Activated CD8-positive, alpha-beta memory T cell treated with anti-CD3 and anti-CD28 coated beads, Interleukin-2, amount 10 ng/mL, durations not matched to agents 7 days and 5 days (primary cell): ENCODE data around the gene CDK5RAP2. TPM values are rescaled to one million over a fixed set of nuclear protein-coding genes. Genes with fewer than 3 reads are reported as not detected.

Source experiments
- ATAC-seq: fragments of 150-1000 bp; cut with Tn5 transposase; one replicate; pipeline ENCODE4 v1.10.0; 2021; ENCODE audit warnings: moderate library complexity
- CTCF ChIA-PET: fragments of 350-600 bp; sonication (Branson Sonifier 250); formaldehyde crosslinking; loops from one replicate; lab custom pipeline; 2021; ENCODE audit warnings: antibody characterized with exemption; lab: Charles Lee
- DNase-seq: peaks from one replicate; pipeline ENCODE4 v3.0.0-alpha.2; 2020
- H3K27ac Mint-ChIP-seq: one replicate; pipeline ENCODE4 v1.8.0; 2021; ENCODE audit warnings: mild to moderate bottlenecking, mixed read lengths
- H3K27me3 Mint-ChIP-seq: one replicate; pipeline ENCODE4 v1.8.0; 2021; ENCODE audit warnings: mixed read lengths
- H3K36me3 Mint-ChIP-seq: one replicate; pipeline ENCODE4 v1.8.0; 2021; ENCODE audit warnings: mild to moderate bottlenecking, mixed read lengths
- H3K4me1 Mint-ChIP-seq: one replicate; pipeline ENCODE4 v1.8.0; 2021; ENCODE audit warnings: mixed read lengths
- H3K4me3 Mint-ChIP-seq: one replicate; pipeline ENCODE4 v1.8.0; 2021; ENCODE audit warnings: mild to moderate bottlenecking, moderate library complexity, mixed read lengths
- H3K9me3 Mint-ChIP-seq: one replicate; pipeline ENCODE4 v1.8.0; 2022; ENCODE audit warnings: low read depth, mixed read lengths
- total RNA-seq, 2 experiments: library from RNA; stranded (reverse); gene quantifications; one replicate each; pipeline ENCODE4 v1.2.3, GENCODE V29; 2021

Gene CDK5RAP2
- total RNA-seq, 2 experiments from 2014 or later, result 79.8 to 138 TPM

GRCh38 chr9:120572472-120572871 lies 7.5 kb downstream of the CDK5RAP2 start:
- peaks cover 16% of the 10 kb centered on the region for H3K4me1 Mint-ChIP-seq
- peaks cover 50% of the 10 kb centered on the region for H3K36me3 Mint-ChIP-seq
- ATAC-seq, result no peak
- H3K27me3 Mint-ChIP-seq, result no peaks in the 10 kb centered on the region
- no peaks in the 10 kb centered on the region for H3K9me3 Mint-ChIP-seq
- CTCF ChIA-PET, result no interaction called here
- no peak overlapping the region for H3K27ac Mint-ChIP-seq
- DNase-seq, result no peak
- H3K4me3 Mint-ChIP-seq, result no peak overlapping the region

GRCh38 chr9:120571443-120572257 lies 8.3 kb downstream of the CDK5RAP2 start:
- Mint-ChIP-seq H3K4me3 (no peak overlapping the region), H3K27me3 (no peaks in the 10 kb centered on the region), H3K4me1 (peaks cover 10% of the 10 kb centered on the region), H3K27ac (no peak overlapping the region), H3K36me3 (peaks cover 49% of the 10 kb centered on the region), H3K9me3 (no peaks in the 10 kb centered on the region)
- CTCF ChIA-PET, result no interaction called here
- DNase-seq, result no peak
- no peak for ATAC-seq

- CTCF ChIA-PET, result no interaction called here
- ATAC-seq (no peak), DNase-seq (no peak)
- H3K9me3 Mint-ChIP-seq, result no peaks in the 10 kb centered on the region
- H3K4me1 Mint-ChIP-seq, result peaks cover 7% of the 10 kb centered on the region
- H3K36me3 Mint-ChIP-seq, result peaks cover 47% of the 10 kb centered on the region
- no peaks in the 10 kb centered on the region for H3K27me3 Mint-ChIP-seq
- no peak overlapping the region for H3K4me3 Mint-ChIP-seq
- H3K27ac Mint-ChIP-seq, result no peak overlapping the region
Measured at GRCh38 chr9:120570296-120570695, 9.7 kb downstream of the CDK5RAP2 start.

- Mint-ChIP-seq H3K36me3 (peaks cover 48% of the 10 kb centered on the region), H3K9me3 (no peaks in the 10 kb centered on the region), H3K27me3 (no peaks in the 10 kb centered on the region), H3K4me3 (no peak overlapping the region), H3K27ac (no peak overlapping the region), H3K4me1 (peaks cover 6% of the 10 kb centered on the region)
- DNase-seq (no peak), ATAC-seq (no peak)
- CTCF ChIA-PET, result no interaction called here
Measured at GRCh38 chr9:120569556-120569955, 10.4 kb downstream of the CDK5RAP2 start.

- Mint-ChIP-seq H3K4me3 (no peak overlapping the region), H3K36me3 (peaks cover 50% of the 10 kb centered on the region), H3K27ac (no peak overlapping the region), H3K27me3 (no peaks in the 10 kb centered on the region), H3K9me3 (no peaks in the 10 kb centered on the region), H3K4me1 (peaks cover 3% of the 10 kb centered on the region)
- ATAC-seq (no peak), DNase-seq (no peak)
- CTCF ChIA-PET, result no interaction called here
Measured at GRCh38 chr9:120568816-120569215, 11.2 kb downstream of the CDK5RAP2 start.

- Mint-ChIP-seq H3K4me3 (no peak overlapping the region), H3K4me1 (peaks cover 3% of the 10 kb centered on the region), H3K9me3 (no peaks in the 10 kb centered on the region), H3K36me3 (peaks cover 57% of the 10 kb centered on the region), H3K27me3 (no peaks in the 10 kb centered on the region), H3K27ac (no peak overlapping the region)
- CTCF ChIA-PET, result no interaction called here
- DNase-seq (no peak), ATAC-seq (no peak)
Measured at GRCh38 chr9:120567874-120568273, 12.1 kb downstream of the CDK5RAP2 start.

GRCh38 chr9:120567081-120567480 lies 12.9 kb downstream of the CDK5RAP2 start:
- Mint-ChIP-seq H3K27me3 (no peaks in the 10 kb centered on the region), H3K36me3 (peaks cover 62% of the 10 kb centered on the region), H3K9me3 (no peaks in the 10 kb centered on the region), H3K4me1 (peaks cover 3% of the 10 kb centered on the region), H3K4me3 (no peak overlapping the region), H3K27ac (no peak overlapping the region)
- DNase-seq (no peak), ATAC-seq (no peak)
- CTCF ChIA-PET, result no interaction called here

GRCh38 chr9:120564589-120564988 lies 15.4 kb downstream of the CDK5RAP2 start:
- Mint-ChIP-seq H3K4me3 (no peak overlapping the region), H3K36me3 (peaks cover 52% of the 10 kb centered on the region), H3K27ac (no peak overlapping the region), H3K27me3 (no peaks in the 10 kb centered on the region), H3K9me3 (no peaks in the 10 kb centered on the region), H3K4me1 (peaks cover 3% of the 10 kb centered on the region)
- CTCF ChIA-PET, result no interaction called here
- DNase-seq (no peak), ATAC-seq (no peak)

- ATAC-seq, result no peak
- Mint-ChIP-seq H3K4me1 (no peaks in the 10 kb centered on the region), H3K27me3 (no peaks in the 10 kb centered on the region), H3K4me3 (no peak overlapping the region), H3K36me3 (peaks cover 44% of the 10 kb centered on the region), H3K9me3 (no peaks in the 10 kb centered on the region), H3K27ac (no peak overlapping the region)
- CTCF ChIA-PET, result no interaction called here
- no peak for DNase-seq
Measured at GRCh38 chr9:120562861-120563443, 17.0 kb downstream of the CDK5RAP2 start.

- Mint-ChIP-seq H3K27me3 (no peaks in the 10 kb centered on the region), H3K4me1 (no peaks in the 10 kb centered on the region)
Measured at GRCh38 chr9:120561709-120562108, 18.3 kb downstream of the CDK5RAP2 start.

GRCh38 chr9:120559546-120559945 lies 20.4 kb downstream of the CDK5RAP2 start:
- H3K27ac Mint-ChIP-seq, result no peak overlapping the region
- CTCF ChIA-PET, result no interaction called here
- H3K4me3 Mint-ChIP-seq, result no peak overlapping the region

More at GRCh38 chr9:120561709-120562108, 18.3 kb downstream of the CDK5RAP2 start:
- H3K36me3 Mint-ChIP-seq, result peaks cover 39% of the 10 kb centered on the region
- H3K4me3 Mint-ChIP-seq, result no peak overlapping the region
- CTCF ChIA-PET, result no interaction called here
- ATAC-seq (no peak), DNase-seq (no peak)
- H3K9me3 Mint-ChIP-seq, result no peaks in the 10 kb centered on the region
- no peak overlapping the region for H3K27ac Mint-ChIP-seq

GRCh38 chr9:120558454-120558853 lies 21.5 kb downstream of the CDK5RAP2 start:
- H3K27me3 Mint-ChIP-seq, result no peaks in the 10 kb centered on the region
- H3K9me3 Mint-ChIP-seq, result no peaks in the 10 kb centered on the region
- no peaks in the 10 kb centered on the region for H3K4me1 Mint-ChIP-seq
- H3K4me3 Mint-ChIP-seq, result no peak overlapping the region
- CTCF ChIA-PET, result no interaction called here
- peaks cover 41% of the 10 kb centered on the region for H3K36me3 Mint-ChIP-seq
- DNase-seq (no peak), ATAC-seq (no peak)
- H3K27ac Mint-ChIP-seq, result no peak overlapping the region

More at GRCh38 chr9:120559546-120559945, 20.4 kb downstream of the CDK5RAP2 start:
- DNase-seq, result no peak
- no peaks in the 10 kb centered on the region for H3K4me1 Mint-ChIP-seq
- ATAC-seq, result no peak
- no peaks in the 10 kb centered on the region for H3K9me3 Mint-ChIP-seq
- H3K36me3 Mint-ChIP-seq, result peaks cover 40% of the 10 kb centered on the region
- no peaks in the 10 kb centered on the region for H3K27me3 Mint-ChIP-seq

GRCh38 chr9:120557205-120557604 lies 22.8 kb downstream of the CDK5RAP2 start:
- CTCF ChIA-PET, result no interaction called here
- Mint-ChIP-seq H3K9me3 (no peaks in the 10 kb centered on the region), H3K36me3 (peaks cover 41% of the 10 kb centered on the region), H3K4me1 (no peaks in the 10 kb centered on the region), H3K27me3 (no peaks in the 10 kb centered on the region), H3K27ac (no peak overlapping the region), H3K4me3 (no peak overlapping the region)
- DNase-seq (no peak), ATAC-seq (no peak)

- no peaks in the 10 kb centered on the region for H3K4me1 Mint-ChIP-seq
- H3K27ac Mint-ChIP-seq, result no peak overlapping the region
- no peaks in the 10 kb centered on the region for H3K9me3 Mint-ChIP-seq
- H3K27me3 Mint-ChIP-seq, result no peaks in the 10 kb centered on the region
- H3K4me3 Mint-ChIP-seq, result no peak overlapping the region
- ATAC-seq, result no peak
- DNase-seq, result no peak
- CTCF ChIA-PET, result no interaction called here
- peaks cover 41% of the 10 kb centered on the region for H3K36me3 Mint-ChIP-seq
Measured at GRCh38 chr9:120556775-120557174, 23.2 kb downstream of the CDK5RAP2 start.
